Measurements from ENCODE around the gene FAH. TPM values are rescaled to one million over a fixed set of nuclear protein-coding genes. Genes with fewer than 3 reads are reported as not detected.

FAH gene
- total RNA-seq, 2 experiments from 2014 or later = 58.9 to 61.0 TPM

DNA sequence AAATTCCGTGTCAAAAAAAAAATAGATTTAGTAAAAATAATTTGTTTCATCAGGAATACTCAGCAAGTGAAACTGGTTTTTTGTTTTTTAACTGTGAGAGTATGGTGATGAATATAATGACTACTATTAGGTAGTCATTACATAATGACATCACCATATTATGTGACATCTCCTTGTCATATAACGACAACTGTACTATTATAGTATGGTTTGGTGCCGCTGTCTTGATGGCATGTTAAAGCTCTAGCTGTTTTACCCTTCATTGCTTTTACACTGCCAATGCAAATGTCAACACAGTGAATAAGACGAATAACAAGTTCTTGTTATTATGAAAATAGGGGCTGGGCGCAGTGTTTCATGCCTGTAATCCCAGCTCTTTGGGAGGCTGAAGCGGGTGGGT lies 45.6 kb upstream of the FAH start:
- Mint-ChIP-seq H3K36me3 (ENCODE audit: low read depth) (peaks cover 7% of the 10 kb centered on the region), H3K4me1 (ENCODE audit: low read depth) (peaks cover 50% of the 10 kb centered on the region), H3K27me3 (no peaks in the 10 kb centered on the region), H3K4me3 (no peak overlapping the region), H3K27ac (no peak overlapping the region), H3K9me3 (no peaks in the 10 kb centered on the region)
- TF ChIP-seq, protein P1, sequence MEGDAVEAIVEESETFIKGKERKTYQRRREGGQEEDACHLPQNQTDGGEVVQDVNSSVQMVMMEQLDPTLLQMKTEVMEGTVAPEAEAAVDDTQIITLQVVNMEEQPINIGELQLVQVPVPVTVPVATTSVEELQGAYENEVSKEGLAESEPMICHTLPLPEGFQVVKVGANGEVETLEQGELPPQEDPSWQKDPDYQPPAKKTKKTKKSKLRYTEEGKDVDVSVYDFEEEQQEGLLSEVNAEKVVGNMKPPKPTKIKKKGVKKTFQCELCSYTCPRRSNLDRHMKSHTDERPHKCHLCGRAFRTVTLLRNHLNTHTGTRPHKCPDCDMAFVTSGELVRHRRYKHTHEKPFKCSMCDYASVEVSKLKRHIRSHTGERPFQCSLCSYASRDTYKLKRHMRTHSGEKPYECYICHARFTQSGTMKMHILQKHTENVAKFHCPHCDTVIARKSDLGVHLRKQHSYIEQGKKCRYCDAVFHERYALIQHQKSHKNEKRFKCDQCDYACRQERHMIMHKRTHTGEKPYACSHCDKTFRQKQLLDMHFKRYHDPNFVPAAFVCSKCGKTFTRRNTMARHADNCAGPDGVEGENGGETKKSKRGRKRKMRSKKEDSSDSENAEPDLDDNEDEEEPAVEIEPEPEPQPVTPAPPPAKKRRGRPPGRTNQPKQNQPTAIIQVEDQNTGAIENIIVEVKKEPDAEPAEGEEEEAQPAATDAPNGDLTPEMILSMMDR (IDR thresholded peaks at IDR 0.05) = no peak
- intact Hi-C loops (cut with micrococcal nuclease) = no loop called here
- ATAC-seq (no peak), DNase-seq (no peak)
- ChIA-PET CTCF (no interaction called here), POLR2A (no interaction called here)

DNA sequence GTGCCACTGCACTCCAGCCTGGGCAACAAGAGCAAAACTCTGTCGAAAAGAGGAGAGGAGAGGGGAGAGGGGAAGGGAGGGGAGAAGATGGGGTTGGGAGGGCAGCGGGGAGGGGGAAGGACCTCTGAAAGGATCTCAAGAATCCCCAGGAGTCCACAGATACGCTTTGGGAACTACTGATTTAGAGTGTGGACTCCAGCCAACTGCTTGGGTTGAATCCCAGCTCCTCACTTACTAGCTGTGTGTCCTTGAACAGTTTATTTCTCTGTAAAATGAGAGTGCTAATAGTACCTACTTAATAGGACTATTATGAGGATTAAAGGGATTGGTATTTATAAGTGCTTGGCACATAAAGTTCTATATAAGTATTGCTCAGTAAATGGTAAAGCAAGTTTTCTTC lies 45.0 kb upstream of the FAH start:
- DNase-seq (no peak), ATAC-seq (no peak)
- intact Hi-C loops (cut with micrococcal nuclease) = no loop called here
- H3K27me3 Mint-ChIP-seq = no peaks in the 10 kb centered on the region
- peaks cover 49% of the 10 kb centered on the region for H3K4me1 Mint-ChIP-seq (ENCODE audit: low read depth)
- H3K9me3 Mint-ChIP-seq = no peaks in the 10 kb centered on the region
- no peak overlapping the region for H3K4me3 Mint-ChIP-seq
- H3K27ac Mint-ChIP-seq = no peak overlapping the region
- CTCF ChIA-PET = no interaction called here
- POLR2A ChIA-PET = no interaction called here
- peaks cover 7% of the 10 kb centered on the region for H3K36me3 Mint-ChIP-seq (ENCODE audit: low read depth)
- TF ChIP-seq, protein P1 (IDR thresholded peaks at IDR 0.05) = no peak

DNA sequence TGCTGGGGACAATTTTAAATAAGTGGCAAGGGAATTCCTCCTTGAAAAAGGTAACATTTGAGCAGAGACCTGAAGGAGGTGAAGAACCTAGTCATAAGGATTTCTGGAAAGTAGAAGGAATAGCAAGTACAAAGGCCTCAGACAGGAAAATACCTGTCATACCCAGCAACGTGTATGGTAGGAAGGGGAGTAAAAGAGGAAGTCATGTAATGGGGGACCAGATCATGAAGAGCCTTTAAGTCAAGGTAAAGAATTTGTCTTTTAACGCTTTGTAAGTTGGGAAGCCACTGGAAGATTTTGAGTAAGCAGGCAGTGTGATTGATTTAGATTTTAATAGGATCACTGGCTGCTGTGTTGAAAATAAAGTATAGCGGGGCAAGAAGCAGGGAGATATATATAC lies 43.4 kb upstream of the FAH start:
- TF ChIP-seq, protein P1 (IDR thresholded peaks at IDR 0.05) = no peak
- H3K36me3 Mint-ChIP-seq (ENCODE audit: low read depth) = peaks cover 5% of the 10 kb centered on the region
- ChIA-PET CTCF (no interaction called here), POLR2A (no interaction called here)
- no peaks in the 10 kb centered on the region for H3K9me3 Mint-ChIP-seq
- peaks cover 48% of the 10 kb centered on the region for H3K4me1 Mint-ChIP-seq (ENCODE audit: low read depth)
- no peaks in the 10 kb centered on the region for H3K27me3 Mint-ChIP-seq
- intact Hi-C loops (cut with micrococcal nuclease) = no loop called here
- ATAC-seq (no peak), DNase-seq (no peak)
- no peak overlapping the region for H3K4me3 Mint-ChIP-seq
- H3K27ac Mint-ChIP-seq = no peak overlapping the region

DNA sequence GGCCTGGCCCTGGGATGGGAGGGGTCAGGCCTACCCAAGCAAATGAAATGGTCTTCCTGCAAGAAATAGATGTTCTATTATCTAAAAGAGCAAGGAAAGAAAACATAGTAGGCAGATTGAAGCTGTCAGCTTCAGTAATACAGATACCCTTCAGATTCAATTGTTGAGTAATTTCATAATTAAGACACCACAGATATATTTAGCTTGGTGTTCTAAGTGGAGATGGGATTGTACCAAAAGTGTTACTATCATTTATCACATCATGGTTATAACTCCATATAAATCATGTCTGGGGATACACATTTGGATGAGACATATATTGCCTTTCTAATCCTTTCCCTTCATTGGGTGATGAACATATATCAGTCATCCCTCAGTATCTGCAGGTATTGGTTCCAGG lies 41.9 kb upstream of the FAH start:
- H3K27me3 Mint-ChIP-seq = no peaks in the 10 kb centered on the region
- peaks cover 34% of the 10 kb centered on the region for H3K4me1 Mint-ChIP-seq (ENCODE audit: low read depth)
- H3K36me3 Mint-ChIP-seq (ENCODE audit: low read depth) = peaks cover 3% of the 10 kb centered on the region
- intact Hi-C loops (cut with micrococcal nuclease) = no loop called here
- no peak overlapping the region for H3K27ac Mint-ChIP-seq
- no peak for DNase-seq
- TF ChIP-seq, protein P1 (IDR thresholded peaks at IDR 0.05) = no peak
- POLR2A ChIA-PET = no interaction called here
- H3K9me3 Mint-ChIP-seq = no peaks in the 10 kb centered on the region
- no peak overlapping the region for H3K4me3 Mint-ChIP-seq
- CTCF ChIA-PET = no interaction called here
- ATAC-seq = no peak

DNA sequence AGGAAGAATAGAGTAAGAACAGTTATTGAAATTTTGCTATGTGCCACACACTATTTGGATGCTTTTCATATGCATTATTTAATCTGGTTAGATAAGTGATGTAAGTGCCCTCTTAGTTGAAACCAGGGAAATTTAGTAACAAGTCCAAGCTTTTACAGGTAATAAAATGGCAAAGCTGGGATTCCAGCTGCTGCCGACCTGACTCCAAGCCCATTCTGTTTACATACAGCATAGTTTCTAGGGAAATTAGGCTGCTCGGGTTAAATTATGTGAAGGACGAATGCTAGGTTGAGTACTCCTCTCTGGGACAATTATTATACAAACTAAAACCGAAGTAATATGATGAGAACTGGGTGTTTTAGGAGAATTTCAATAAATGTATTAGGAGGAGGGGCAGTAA lies 38.7 kb upstream of the FAH start:
- no peak overlapping the region for H3K4me3 Mint-ChIP-seq
- no peak overlapping the region for H3K27ac Mint-ChIP-seq
- DNase-seq (no peak), ATAC-seq (no peak)
- peaks cover 27% of the 10 kb centered on the region for H3K4me1 Mint-ChIP-seq (ENCODE audit: low read depth)
- intact Hi-C loops (cut with micrococcal nuclease) = no loop called here
- ChIA-PET CTCF (interaction anchor here (0.9 to 1.0 kb wide), 2 partner anchors 23 to 30 kb away, joined by 3 read pairs; no protein-coding TSS in a partner anchor), POLR2A (no interaction called here)
- no peaks in the 10 kb centered on the region for H3K9me3 Mint-ChIP-seq
- peaks cover 3% of the 10 kb centered on the region for H3K36me3 Mint-ChIP-seq (ENCODE audit: low read depth)
- H3K27me3 Mint-ChIP-seq = no peaks in the 10 kb centered on the region
- TF ChIP-seq, protein P1 (IDR thresholded peaks at IDR 0.05) = no peak
